GM18867 (cell line): ENCODE results near the gene RNF7.
"Not testable (repeated sequence)": the region's sequence is repeated elsewhere in the genome, so short reads cannot be mapped to it uniquely, and the experiment has no call there.

Source experiments
- ATAC-seq: cut with Tn5 transposase; IDR thresholded peaks from one replicate; pipeline ENCODE4 v1.9.1; 2021; ENCODE audit warnings: mild to moderate bottlenecking, moderate library complexity; ENCODE audit not compliant: unreplicated experiment

RNF7 gene

GRCh38 chr3:141738022-141738890 lies at the start of gene RNF7:
Gene RNF7 (plus strand): TSS chr3:141738298. CDS start chr3:141738342, 44 bp downstream.
- peak; percentile 93 for ATAC-seq

- no peak for ATAC-seq
These were observed 47.5 kb upstream of the RNF7 start for GRCh38 chr3:141690431-141691072.

GRCh38 chr3:141691471-141691870 lies 46.6 kb upstream of the RNF7 start:
- not testable (repeated sequence) for ATAC-seq

- not testable (repeated sequence) for ATAC-seq
These were observed 45.1 kb upstream of the RNF7 start for GRCh38 chr3:141692973-141693372.

GRCh38 chr3:141699324-141699723 lies 38.8 kb upstream of the RNF7 start:
- ATAC-seq, result no peak

- ATAC-seq, result no peak
These were observed 38.2 kb upstream of the RNF7 start for GRCh38 chr3:141699897-141700296.

GRCh38 chr3:141703367-141703766 lies 34.7 kb upstream of the RNF7 start:
- not testable (repeated sequence) for ATAC-seq

- ATAC-seq, result no peak
These were observed 30.3 kb upstream of the RNF7 start for GRCh38 chr3:141707741-141708203.

GRCh38 chr3:141708367-141708766 lies 29.7 kb upstream of the RNF7 start:
- ATAC-seq, result no peak

- no peak for ATAC-seq
These were observed 28.9 kb upstream of the RNF7 start for GRCh38 chr3:141709126-141709770.

- ATAC-seq, result no peak
These were observed 28.0 kb upstream of the RNF7 start for GRCh38 chr3:141710121-141710520.

- ATAC-seq, result no peak
These were observed 27.0 kb upstream of the RNF7 start for GRCh38 chr3:141710888-141711616.

GRCh38 chr3:141714671-141715070 lies 23.4 kb upstream of the RNF7 start:
- ATAC-seq, result no peak

- no peak for ATAC-seq
These were observed 16.0 kb upstream of the RNF7 start for GRCh38 chr3:141722081-141722480.

- ATAC-seq, result no peak
These were observed 15.4 kb upstream of the RNF7 start for GRCh38 chr3:141722648-141723047.

GRCh38 chr3:141723255-141723654 lies 14.8 kb upstream of the RNF7 start:
- no peak for ATAC-seq

GRCh38 chr3:141724186-141724585 lies 13.9 kb upstream of the RNF7 start:
- no peak for ATAC-seq

GRCh38 chr3:141725036-141725435 lies 13.1 kb upstream of the RNF7 start:
- no peak for ATAC-seq

- no peak for ATAC-seq
These were observed 11.6 kb upstream of the RNF7 start for GRCh38 chr3:141726483-141726882.

GRCh38 chr3:141728355-141728892 lies 9.7 kb upstream of the RNF7 start:
- ATAC-seq, result no peak

GRCh38 chr3:141729240-141729639 lies 8.9 kb upstream of the RNF7 start:
- no peak for ATAC-seq
